HCT116 (cell line): ENCODE results near the gene WNT9B. TPM values are rescaled to one million over a fixed set of nuclear protein-coding genes. Genes with fewer than 3 reads are reported as not detected.
A peak's percentile ranks its signal among the peaks of the same experiment; 100 is the strongest.

Experiments
- ATAC-seq: fragments of 200-7000 bp; cut with Tn5 transposase; 2 replicates; pipeline ENCODE4 v1.9.1; 2020; ENCODE audit warnings: mild to moderate bottlenecking, moderate library complexity
- BruUV-seq: library from RNA; stranded (reverse); fragments of 400-500 nt; replicated peaks from 2 replicates; lab custom pipeline; 2021; lab: Mats Ljungman, UMichigan
- CTCF ChIA-PET: fragments of 300-600 bp; sonication (Branson Sonifier 250); formaldehyde crosslinking; loops from one replicate; lab custom pipeline; 2021; ENCODE audit warnings: antibody characterized with exemption; lab: Charles Lee
- POLR2A ChIA-PET: fragments of 300-600, 350-600 bp; sonication (Branson Sonifier 250); formaldehyde crosslinking; loops from one replicate; lab custom pipeline; 2021; ENCODE audit warnings: antibody characterized with exemption; lab: Charles Lee
- RAD21 ChIA-PET, 2 experiments: fragments of 300-600 bp; sonication (Branson Sonifier 250); formaldehyde crosslinking; loops; one replicate each; lab custom pipeline; 2023; ENCODE audit warnings: low total read pairs in 2 of 2; ENCODE audit not compliant: uncharacterized antibody in 2 of 2, unreplicated experiment in 2 of 2, low non-redundant PET in 1 of 2; lab: Charles Lee
- DNase-seq: peaks from one replicate; pipeline ENCODE4 v3.0.0-alpha.2; 2010; ENCODE audit warnings: low read depth, low spot score
- H2AFZ ChIP-seq: fragments of 200-600 bp; shearing (Covaris generic), sonication (generic); 2 replicates; pipeline ENCODE4 v1.6.1; 2017; ENCODE audit warnings: low read depth, mixed run types, mixed read lengths, antibody characterized with exemption, low read length; ENCODE audit not compliant: poor library complexity, severe bottlenecking
- H3K27ac ChIP-seq: 2 replicates; pipeline ENCODE4 v1.5.1; 2012; ENCODE audit warnings: low read depth, low read length
- H3K27me3 ChIP-seq: fragments of 200-600 bp; sonication (generic); 2 replicates; pipeline ENCODE4 v1.6.1; 2016; ENCODE audit warnings: mixed run types, low read length, mixed read lengths; ENCODE audit not compliant: insufficient read depth
- H3K36me3 ChIP-seq, 2 experiments: fragments of 200-500 bp in 1 of 2; fragments of 200-600 bp in 1 of 2; sonication (Bioruptor generic) in 1 of 2; sonication (generic) in 1 of 2; 2 replicates each; pipeline versions ENCODE4 v1.5.1 to v1.6.1; 2014 to 2016; ENCODE audit warnings: low read length in 2 of 2, inconsistent platforms in 1 of 2, mixed read lengths in 1 of 2, mixed run types in 1 of 2; ENCODE audit not compliant: insufficient read depth in 2 of 2, control insufficient read depth in 1 of 2
- H3K4me1 ChIP-seq, 2 experiments: fragments of 200-600 bp in 1 of 2; sonication (generic) in 1 of 2; 2 replicates each; pipeline versions ENCODE4 v1.5.1 to v1.6.1; 2012 to 2017; ENCODE audit warnings: low read length in 2 of 2, inconsistent platforms in 1 of 2, mild to moderate bottlenecking in 1 of 2, mixed read lengths in 1 of 2, mixed run types in 1 of 2, moderate library complexity in 1 of 2; ENCODE audit not compliant: insufficient read depth in 2 of 2, control insufficient read depth in 1 of 2
- H3K4me2 ChIP-seq: fragments of 200-600 bp; sonication (generic); 2 replicates; pipeline ENCODE4 v1.6.1; 2017; ENCODE audit warnings: mixed run types, low read length, mixed read lengths
- H3K4me3 ChIP-seq, 2 experiments: fragments of 200-600 bp in 1 of 2; sonication (generic) in 1 of 2; replicated peaks in 1 of 2; 2 replicates each; pipeline ENCODE4 v1.5.1; 2011 to 2016; ENCODE audit warnings: low read length in 2 of 2, control low read depth in 1 of 2, low read depth in 1 of 2, mild to moderate bottlenecking in 1 of 2, mixed read lengths in 1 of 2, mixed run types in 1 of 2
- H3K79me2 ChIP-seq: fragments of 200-600 bp; sonication (generic); 2 replicates; pipeline ENCODE4 v1.6.1; 2017; ENCODE audit warnings: mild to moderate bottlenecking, mixed run types, low read length, moderate library complexity, mixed read lengths; ENCODE audit not compliant: insufficient read depth
- H3K9ac ChIP-seq: fragments of 200-600 bp; sonication (generic); 2 replicates; pipeline ENCODE4 v1.6.1; 2016; ENCODE audit warnings: low read length, mixed read lengths
- H3K9me2 ChIP-seq: fragments of 200-600 bp; sonication (generic), shearing (Covaris generic); 2 replicates; pipeline ENCODE4 v1.6.1; 2017; ENCODE audit warnings: mixed run types, mild to moderate bottlenecking, moderate library complexity; ENCODE audit not compliant: insufficient read depth
- H3K9me3 ChIP-seq, 2 experiments: fragments of 200-500 bp in 1 of 2; fragments of 200-600 bp in 1 of 2; sonication (Bioruptor generic) in 1 of 2; sonication (generic) in 1 of 2; 2 replicates each; pipeline ENCODE4 v1.6.1; 2014 to 2017; ENCODE audit warnings: low read length in 2 of 2, mixed read lengths in 2 of 2, inconsistent platforms in 1 of 2, low read depth in 1 of 2, mild to moderate bottlenecking in 1 of 2, mixed run types in 1 of 2, moderate library complexity in 1 of 2; ENCODE audit not compliant: control insufficient read depth in 1 of 2, insufficient read depth in 1 of 2
- H4K20me1 ChIP-seq: fragments of 200-600 bp; sonication (generic), shearing (Covaris generic); 2 replicates; pipeline ENCODE4 v1.6.1; 2017; ENCODE audit warnings: mixed run types, mild to moderate bottlenecking, moderate library complexity; ENCODE audit not compliant: insufficient read depth
- CBX3 ChIP-seq: IDR thresholded peaks from 2 replicates; pipeline ENCODE4 v1.6.1; 2012; ENCODE audit warnings: low read depth
- CTCF ChIP-seq, 3 experiments: fragments of 200-600 bp in 1 of 3; sonication (generic) in 1 of 3; IDR thresholded peaks in 2 of 3; conservative IDR thresholded peaks in 1 of 3; 2 replicates each; pipeline ENCODE4 v1.5.1; 2012 to 2017; ENCODE audit warnings: low read depth in 2 of 3, low read length in 2 of 3, antibody characterized with exemption in 1 of 3, borderline replicate concordance in 1 of 3, control low read depth in 1 of 3, mild to moderate bottlenecking in 1 of 3, mixed read lengths in 1 of 3, mixed run types in 1 of 3, moderate library complexity in 1 of 3; ENCODE audit not compliant: insufficient read depth in 1 of 3
- EZH2phosphoT487 ChIP-seq: fragments of 200-600 bp; IDR thresholded peaks from 2 replicates; pipeline ENCODE4 v1.6.1; 2018; ENCODE audit warnings: antibody characterized with exemption, borderline replicate concordance
- MAX ChIP-seq: IDR thresholded peaks from 2 replicates; pipeline ENCODE4 v1.6.1; 2012
- RAD21 ChIP-seq: IDR thresholded peaks from 2 replicates; pipeline ENCODE4 v1.6.1; 2012; ENCODE audit warnings: low read depth, mild to moderate bottlenecking
- SIN3A ChIP-seq: IDR thresholded peaks from 2 replicates; pipeline ENCODE4 v1.6.1; 2012; ENCODE audit warnings: low read depth
- YY1 ChIP-seq: IDR thresholded peaks from 2 replicates; pipeline ENCODE4 v1.6.1; 2011; ENCODE audit warnings: low read length, low read depth, moderate library complexity, mild to moderate bottlenecking; ENCODE audit not compliant: insufficient replicate concordance; ENCODE audit errors: extremely low read depth
- ZFX ChIP-seq: fragments of 450-650 bp; IDR thresholded peaks from 2 replicates; pipeline ENCODE4 v1.6.1; 2017
- ZNF274 ChIP-seq: fragments of 200-500 bp; sonication (Bioruptor generic); IDR thresholded peaks from 2 replicates; pipeline ENCODE4 v1.6.1; 2014; ENCODE audit warnings: mild to moderate bottlenecking, low read depth, low read length, inconsistent platforms
- intact Hi-C: fragments of 100-400 bp; cut with micrococcal nuclease; formaldehyde crosslinking; loops from 2 replicates; pipeline ENCODE4 v1.10.0; 2022
- total RNA-seq: library from RNA; stranded (reverse); gene quantifications from one replicate; pipeline ENCODE4 v1.2.1, GENCODE V29; 2021; ENCODE audit not compliant: unreplicated experiment

WNT9B gene
- total RNA-seq, 1 experiment from 2014 or later: not detected

GRCh38 chr17:46805771-46806170, 45.6 kb upstream of the WNT9B start:
- Histone ChIP-seq H3K4me1 (peaks cover 0 to 4% of the 10 kb centered on the region in 2 experiments; a peak in 1 of 4 replicates), H2AFZ (no peak overlapping the region), H3K36me3 (no peaks in the 10 kb centered on the region), H3K9ac (no peak overlapping the region), H3K27ac (no peak overlapping the region), H3K27me3 (no peaks in the 10 kb centered on the region), H3K79me2 (no peaks in the 10 kb centered on the region), H4K20me1 (no peaks in the 10 kb centered on the region), H3K9me3 (no peaks in the 10 kb centered on the region), H3K9me2 (no peaks in the 10 kb centered on the region), H3K4me3 (no peak overlapping the region), H3K4me2 (no peak overlapping the region)
- intact Hi-C loops: no loop called here
- no peak for TF ChIP-seq YY1
- TF ChIP-seq ZNF274: no peak
- BruUV-seq: no TSS peak
- ChIA-PET POLR2A (interaction anchor here (1.2 kb wide), 1 partner anchor 11 kb away, joined by 4 read pairs; no protein-coding TSS in a partner anchor), CTCF (no interaction called here), RAD21 (no interaction called here)
- DNase-seq (no peak), ATAC-seq (no peak)

- no peak overlapping the region for H3K4me2 ChIP-seq
- H3K79me2 ChIP-seq: no peaks in the 10 kb centered on the region
- H3K36me3 ChIP-seq: no peaks in the 10 kb centered on the region
- H3K4me3 ChIP-seq: no peak overlapping the region
- no peak overlapping the region for H2AFZ ChIP-seq
- TF ChIP-seq MAX: no peak
- no peak for TF ChIP-seq CTCF (IDR thresholded peaks at IDR 0.05 in 2 of 3, conservative IDR thresholded peaks at IDR 0.05 in 1 of 3; ENCODE audit: borderline replicate concordance in 1 of 3, insufficient read depth in 1 of 3, low read depth in 2 of 3, low read length in 2 of 3)
- no peak for TF ChIP-seq SIN3A
- no peak for TF ChIP-seq EZH2phosphoT487
- TF ChIP-seq CBX3: no peak
- peak; percentile 19; the same call in 1 of the 2 replicates for TF ChIP-seq ZFX
- no peak for TF ChIP-seq RAD21
- TF ChIP-seq, all 23 proteins: peak for 1
- H3K9me2 ChIP-seq: no peaks in the 10 kb centered on the region
- POLR2A ChIA-PET: no interaction called here
- no peak for DNase-seq
- no peak overlapping the region for H3K9ac ChIP-seq
- H3K27me3 ChIP-seq: no peaks in the 10 kb centered on the region
- no peaks in the 10 kb centered on the region for H3K9me3 ChIP-seq
- CTCF ChIA-PET: no interaction called here
- H4K20me1 ChIP-seq: no peaks in the 10 kb centered on the region
- ATAC-seq: peak; percentile 70; the same call in 1 of the 2 replicates
- RAD21 ChIA-PET: no interaction called here
- no TSS peak for BruUV-seq
- H3K4me1 ChIP-seq: peaks cover 0 to 13% of the 10 kb centered on the region in 2 experiments; a peak in 2 of 4 replicates
- intact Hi-C loops: no loop called here
- H3K27ac ChIP-seq: no peak overlapping the region
Observed at GRCh38 chr17:46809110-46809571, 42.2 kb upstream of the WNT9B start.
